Hematopoietic multipotent progenitor cell treated with erythropoietin and hydrocortisone succinate and interleukin-3 and kit ligand, for 8 days (in vitro differentiated cells): ENCODE results near the gene SAMD15.
"Not testable (repeated sequence)": the region's sequence is repeated elsewhere in the genome, so short reads cannot be mapped to it uniquely, and the experiment has no call there.

Experiments used
- DNase-seq: peaks from one replicate; pipeline ENCODE4 v3.0.0-alpha.2; 2015

Gene SAMD15

DNA sequence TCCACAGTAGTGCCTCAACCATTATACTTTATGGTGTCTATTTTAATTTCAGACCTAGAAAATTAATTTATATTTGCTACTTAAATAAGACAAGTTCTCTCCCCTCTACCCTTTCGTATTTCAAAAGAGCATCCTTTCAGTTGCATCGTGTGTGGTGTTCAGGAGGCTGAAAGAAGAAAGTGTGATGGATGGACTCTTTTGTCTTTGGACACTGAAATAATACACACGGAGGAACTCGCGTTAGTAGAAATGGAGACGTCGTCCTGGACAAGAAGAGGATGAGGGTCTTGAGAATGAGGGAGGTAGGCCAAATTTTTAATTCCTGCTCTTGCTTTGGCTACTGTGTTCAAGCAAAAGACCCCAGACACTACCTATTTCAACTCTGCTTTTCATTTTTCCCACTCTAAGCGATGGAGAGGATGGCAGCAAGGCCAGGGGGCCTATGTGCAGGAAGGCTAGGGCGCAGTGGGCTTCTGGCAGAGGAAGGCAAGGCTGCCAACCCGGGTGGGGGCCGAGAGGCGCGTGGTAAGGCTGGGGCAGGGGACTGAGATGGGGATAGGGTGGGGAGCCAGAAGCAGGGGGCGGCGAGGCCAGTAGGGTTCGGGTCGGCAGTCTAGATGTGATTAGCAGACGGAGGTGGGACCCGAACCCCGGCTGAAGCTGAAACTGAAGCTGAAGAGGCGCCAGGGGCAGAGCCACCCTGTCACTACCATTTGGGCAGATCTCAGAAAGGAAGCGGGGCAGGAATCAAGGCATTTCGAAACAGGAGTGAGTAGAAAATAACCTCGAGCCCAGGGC is 1.0 kb upstream of the SAMD15 start:
- DNase-seq = peak; percentile 41

DNA sequence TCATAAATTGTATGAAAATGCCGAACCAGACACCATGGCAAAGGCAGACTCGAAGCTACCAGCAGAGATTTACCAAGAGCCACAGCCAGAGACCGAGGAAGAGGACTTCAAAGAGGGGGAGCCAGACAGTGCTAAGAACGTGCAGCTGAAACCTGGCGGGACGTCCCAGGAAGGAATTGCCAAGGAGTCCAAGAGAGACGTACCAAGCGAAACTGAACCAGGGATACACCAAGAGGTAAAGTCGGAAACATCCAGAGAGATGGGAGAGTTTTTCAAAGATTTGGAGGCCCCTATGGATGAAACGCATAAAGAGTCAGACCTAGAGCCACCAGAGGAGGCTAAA is 294 bp downstream of the SAMD15 start:
- no peak for DNase-seq

DNA sequence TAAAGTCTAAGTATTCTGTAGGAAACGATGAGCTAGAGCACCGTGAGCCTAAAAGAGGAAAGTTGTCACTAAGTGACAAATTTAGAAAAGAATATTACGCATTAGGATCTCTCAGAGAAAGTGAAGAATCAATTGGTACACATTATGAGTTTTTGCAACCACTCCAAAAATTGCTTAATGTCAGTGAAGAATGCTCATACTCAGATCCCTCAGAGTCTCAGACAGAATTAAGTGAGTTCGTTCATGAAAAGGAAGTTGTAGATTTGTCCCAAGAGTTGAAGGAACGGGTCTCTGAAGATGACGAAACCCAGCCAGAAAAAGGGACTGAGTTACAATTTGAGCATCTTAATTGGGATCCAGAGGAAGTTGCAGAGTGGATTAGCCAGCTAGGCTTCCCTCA is 1.5 kb downstream of the SAMD15 start:
- DNase-seq = no peak

GRCh38 chr14:77390188-77390587 is 13.0 kb downstream of the SAMD15 start:
- DNase-seq = no peak

GRCh38 chr14:77400216-77400615 is 23.0 kb downstream of the SAMD15 start:
- no peak for DNase-seq

DNA sequence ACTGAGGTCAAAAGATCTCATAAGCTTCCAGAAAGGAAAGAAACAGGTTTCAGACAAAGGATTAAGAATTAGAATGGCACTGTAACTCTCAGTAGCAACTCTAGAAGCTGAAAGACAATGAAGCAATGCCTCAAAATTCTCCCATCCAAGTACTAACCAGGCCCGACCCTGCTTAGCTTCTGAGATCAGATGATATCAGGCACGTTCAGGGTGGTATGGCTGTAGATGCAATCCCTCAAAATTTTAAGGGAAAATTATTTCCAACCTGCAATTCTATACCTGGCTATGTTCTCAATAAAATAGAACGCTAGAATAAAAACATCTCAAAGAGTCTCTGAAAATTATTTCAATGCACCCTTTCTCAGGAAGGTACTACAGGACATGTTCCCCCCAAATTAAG is 26.6 kb downstream of the SAMD15 start:
- DNase-seq = no peak

DNA sequence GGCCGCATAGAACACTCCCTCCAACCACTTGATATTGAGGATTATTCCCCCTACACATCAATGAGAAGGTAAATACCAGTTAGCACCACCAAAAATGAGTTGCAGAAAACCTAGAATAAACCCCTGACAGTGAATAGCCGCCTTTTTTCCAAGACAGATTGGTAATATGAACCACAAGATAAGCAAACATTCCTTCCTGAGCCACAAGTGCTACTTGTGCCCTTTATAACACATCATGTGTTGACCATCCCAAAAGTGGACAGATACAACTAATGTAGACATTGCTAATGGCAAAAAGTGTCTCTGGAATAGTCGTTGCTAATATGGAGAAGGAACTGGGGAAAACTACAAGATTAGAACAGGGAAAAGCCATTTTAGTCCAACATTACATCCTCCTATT is 28.9 kb downstream of the SAMD15 start:
- DNase-seq = peak; percentile 13

DNA sequence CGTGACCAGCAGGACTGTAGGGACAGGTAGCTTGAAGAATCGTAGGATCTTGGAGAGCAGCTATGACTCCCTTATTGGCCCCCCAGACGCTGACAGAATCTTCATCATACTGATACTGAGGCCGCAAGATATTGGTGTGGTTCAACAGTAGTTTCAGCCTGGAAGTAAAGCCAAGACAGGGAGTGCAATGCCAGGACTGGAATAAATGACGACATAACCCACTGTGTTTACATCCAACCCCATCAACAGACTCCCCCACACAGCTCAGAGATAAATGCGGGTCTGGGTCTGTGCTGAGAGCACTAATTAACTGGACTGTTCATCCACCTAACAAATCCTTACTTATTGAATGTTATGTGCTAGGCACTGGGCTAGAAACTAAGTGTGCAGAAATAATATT is 29.5 kb downstream of the SAMD15 start:
- peak; percentile 44 for DNase-seq

DNA sequence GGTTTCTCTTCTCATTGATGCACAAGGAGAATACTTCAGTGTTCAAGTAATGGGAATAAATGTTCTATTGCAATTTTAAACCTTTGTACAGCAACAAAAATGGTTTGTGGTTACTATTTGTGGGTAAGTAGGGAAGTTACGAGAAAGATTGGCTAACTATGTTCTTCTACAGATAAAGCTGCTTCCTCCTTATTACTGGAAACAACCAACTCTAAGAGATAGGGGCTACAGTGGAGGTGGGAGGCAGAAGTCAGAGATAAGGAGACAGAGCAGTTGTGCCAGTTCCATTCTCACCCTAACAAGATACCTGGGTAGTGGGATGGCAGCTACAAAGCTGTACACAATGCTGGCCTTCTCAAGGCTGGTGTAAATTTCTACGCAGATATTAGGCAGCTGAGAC is 30.0 kb downstream of the SAMD15 start:
- peak; percentile 66 for DNase-seq

GRCh38 chr14:77409131-77409533 is 32.0 kb downstream of the SAMD15 start:
- DNase-seq = peak; percentile 79

GRCh38 chr14:77415403-77416030 is 38.3 kb downstream of the SAMD15 start:
- not testable (repeated sequence) for DNase-seq

- not testable (repeated sequence) for DNase-seq
These were observed 38.9 kb downstream of the SAMD15 start for GRCh38 chr14:77416098-77416497.

DNA sequence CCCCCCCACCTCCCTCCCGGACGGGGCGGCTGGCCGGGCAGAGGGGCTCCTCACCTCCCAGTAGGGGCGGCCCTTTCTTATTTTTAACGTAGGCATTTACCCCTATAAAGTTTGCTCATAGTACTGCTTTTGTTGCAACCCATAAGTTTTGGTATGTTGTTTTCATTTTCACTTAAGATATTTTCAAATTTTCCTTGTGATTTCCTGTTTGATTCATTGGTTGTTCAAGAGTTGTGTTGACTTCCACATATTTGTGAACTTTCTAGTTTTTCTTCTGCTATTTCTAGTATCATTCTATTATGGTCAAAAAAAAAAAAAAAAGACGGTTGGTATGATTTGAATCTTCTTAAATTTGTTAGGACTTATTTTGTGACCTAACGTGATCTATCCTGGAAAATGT is 39.7 kb downstream of the SAMD15 start:
- DNase-seq = no peak

DNA sequence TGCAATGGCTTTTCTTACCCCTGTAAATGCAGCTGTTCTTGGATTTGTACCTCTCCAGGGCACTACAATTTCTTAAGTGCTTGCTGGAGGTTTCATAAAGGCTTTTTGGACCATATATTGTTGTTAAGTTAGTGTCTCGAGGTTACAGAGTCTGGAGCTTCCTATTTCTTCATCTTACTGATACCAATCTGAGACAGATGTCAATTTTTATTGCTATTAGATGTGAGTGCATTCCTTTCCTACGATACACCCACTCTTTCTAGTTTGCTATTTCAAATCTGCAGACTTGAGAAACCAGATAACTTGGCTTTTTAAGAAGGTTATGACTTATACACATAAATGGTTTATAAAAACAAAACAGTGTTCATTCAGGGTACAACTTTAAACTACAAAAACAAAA is 44.0 kb downstream of the SAMD15 start:
- DNase-seq = no peak

DNA sequence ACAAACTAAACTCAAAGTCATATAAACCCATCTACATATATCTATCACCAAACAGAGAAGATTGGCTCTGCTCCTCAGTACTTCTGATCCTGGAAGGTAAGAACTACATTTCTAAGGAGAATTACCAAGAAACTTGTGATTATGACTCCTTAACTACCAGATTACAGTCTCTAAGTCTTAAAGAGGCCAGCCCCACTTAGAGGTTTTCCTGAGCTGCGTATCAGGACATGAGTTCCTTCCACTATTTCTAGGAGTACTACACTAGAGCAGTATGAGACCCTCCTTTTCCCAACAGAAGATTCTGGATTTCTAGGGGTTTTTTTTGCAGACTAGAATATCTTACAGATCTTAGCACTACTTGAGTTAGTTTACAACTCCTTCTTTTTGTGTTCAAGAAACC is 46.2 kb downstream of the SAMD15 start, which contains the start of gene NOXRED1:
Gene NOXRED1 (minus strand): TSS at position 101 of the 400 bp plus-strand sequence. CDS start 634 bp downstream, outside the sequence.
- no peak for DNase-seq

GRCh38 chr14:77424862-77425261 is 47.7 kb downstream of the SAMD15 start:
- no peak for DNase-seq

- DNase-seq = no peak
These were observed 49.2 kb downstream of the SAMD15 start for GRCh38 chr14:77426396-77426795.

DNA sequence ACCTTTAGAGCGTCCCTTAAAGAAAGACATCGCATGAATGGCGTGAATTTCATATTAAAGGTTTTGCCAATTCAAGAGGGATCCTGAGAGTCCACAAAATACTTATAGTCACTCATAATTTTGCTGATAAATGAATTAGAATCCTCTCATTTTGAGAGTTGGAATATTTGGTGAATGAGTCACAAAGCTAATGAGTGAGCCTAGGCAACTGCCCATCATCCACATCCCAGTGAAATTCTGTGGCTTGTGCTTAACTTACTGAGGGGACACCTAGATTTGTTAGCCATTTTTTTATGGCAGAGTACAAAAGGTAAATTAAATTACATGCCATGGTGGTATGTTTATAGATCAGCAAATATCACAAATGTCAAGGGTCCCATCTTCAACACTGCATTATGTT is 58.9 kb downstream of the SAMD15 start:
- no peak for DNase-seq

- no peak for DNase-seq
These were observed 61.4 kb downstream of the SAMD15 start for GRCh38 chr14:77438596-77438995.

DNA sequence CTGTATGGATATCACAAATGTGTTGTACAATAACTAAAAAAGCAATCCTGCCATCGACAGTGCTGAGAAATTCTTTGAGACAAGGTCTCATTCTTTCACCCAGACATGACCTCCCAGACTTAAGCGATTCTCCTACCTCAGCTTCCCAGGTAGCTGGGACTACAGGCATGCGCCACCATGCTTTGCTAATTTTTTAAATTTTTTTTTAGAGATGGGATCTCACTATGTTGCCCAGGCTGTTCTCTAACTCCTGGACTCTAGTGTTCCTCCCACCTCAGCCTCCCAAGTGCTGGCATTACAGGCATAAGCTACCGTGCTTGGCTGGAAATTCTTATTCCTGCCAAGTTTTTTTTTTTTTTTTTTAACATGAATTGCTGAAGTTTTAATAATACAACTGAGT is 62.7 kb downstream of the SAMD15 start:
- no peak for DNase-seq
